ENCODE results near the gene CIT.

The CIT gene

DNA sequence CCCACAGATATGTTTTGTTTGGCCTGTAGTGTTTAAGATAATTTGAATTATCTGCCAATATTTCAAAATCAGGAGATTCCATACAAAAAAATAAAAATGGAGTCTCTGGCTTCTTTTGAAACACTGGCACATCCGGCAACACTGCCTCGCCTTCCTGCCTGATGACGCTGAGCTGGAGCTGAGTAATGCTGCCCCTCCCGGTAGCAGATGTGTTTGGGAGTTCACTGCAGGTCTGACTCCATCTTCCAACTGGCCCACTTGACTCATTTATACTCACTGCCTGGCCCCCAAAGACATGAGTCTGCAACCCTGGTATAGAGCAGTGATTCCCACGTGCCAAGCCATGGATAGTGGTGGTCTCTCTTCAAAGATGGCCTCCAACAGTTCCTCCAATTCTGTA lies 7.4 kb downstream of the CIT start:
- H3K4me1 ChIP-seq: peaks cover 0 to 37% (median 0%) of the 10 kb centered on the region in 10 experiments; a peak in 6 of 20 replicates
- H3K4me3 ChIP-seq: no peak overlapping the region
- H3K27ac ChIP-seq: peak overlapping the region in 2 of 11 experiments; percentile 31 to 39; a peak in 4 of 22 replicates
- H3K9me3 ChIP-seq (replicated peaks in 1 of 11): no peaks in the 10 kb centered on the region
- H3K9ac ChIP-seq: no peak overlapping the region
- peaks cover 0 to 100% (median 99%) of the 10 kb centered on the region in 11 experiments; a peak in 20 of 22 replicates for H3K36me3 ChIP-seq
- H4K20me1 ChIP-seq: peaks cover 0 to 4% (median 0%) of the 10 kb centered on the region in 11 experiments; a peak in 3 of 22 replicates
- no peak for TF ChIP-seq Cebpa-rat (IDR thresholded peaks at IDR 0.05)
- peak overlapping the region in 2 of 11 experiments; percentile 3 to 19; a peak in 1 of 22 replicates for H3K4me2 ChIP-seq
- H3K27me3 ChIP-seq: no peaks in the 10 kb centered on the region

GRCh38 chr12:119868992-119869391 lies 8.1 kb downstream of the CIT start:
- TF ChIP-seq Cebpa-rat (IDR thresholded peaks at IDR 0.05): no peak
- Histone ChIP-seq H3K4me2 (peak overlapping the region in 2 of 11 experiments; percentile 3 to 12; a peak in 1 of 22 replicates), H3K27ac (peak overlapping the region in 2 of 11 experiments; percentile 31 to 39; a peak in 4 of 22 replicates), H4K20me1 (peaks cover 0 to 4% (median 0%) of the 10 kb centered on the region in 11 experiments; a peak in 3 of 22 replicates), H3K4me3 (no peak overlapping the region), H3K9me3 (replicated peaks in 1 of 11) (no peaks in the 10 kb centered on the region), H3K4me1 (peaks cover 0 to 39% (median 0%) of the 10 kb centered on the region in 10 experiments; a peak in 6 of 20 replicates), H3K9ac (no peak overlapping the region), H3K36me3 (peaks cover 0 to 100% (median 99%) of the 10 kb centered on the region in 11 experiments; a peak in 20 of 22 replicates), H3K27me3 (no peaks in the 10 kb centered on the region)

GRCh38 chr12:119864591-119864990 lies 12.5 kb downstream of the CIT start:
- Histone ChIP-seq H3K4me3 (no peak overlapping the region), H3K36me3 (peaks cover 0 to 99% (median 94%) of the 10 kb centered on the region in 11 experiments; a peak in 20 of 22 replicates), H3K9ac (no peak overlapping the region), H3K9me3 (replicated peaks in 1 of 11) (no peaks in the 10 kb centered on the region), H3K27ac (no peak overlapping the region), H3K4me2 (peak overlapping the region in 1 of 11 experiments; percentile 5; a peak in 1 of 22 replicates), H3K4me1 (peaks cover 0 to 39% (median 2%) of the 10 kb centered on the region in 10 experiments; a peak in 7 of 20 replicates), H3K27me3 (no peaks in the 10 kb centered on the region), H4K20me1 (peaks cover 0 to 5% (median 0%) of the 10 kb centered on the region in 11 experiments; a peak in 3 of 22 replicates)
- TF ChIP-seq Cebpa-rat (IDR thresholded peaks at IDR 0.05): no peak

DNA sequence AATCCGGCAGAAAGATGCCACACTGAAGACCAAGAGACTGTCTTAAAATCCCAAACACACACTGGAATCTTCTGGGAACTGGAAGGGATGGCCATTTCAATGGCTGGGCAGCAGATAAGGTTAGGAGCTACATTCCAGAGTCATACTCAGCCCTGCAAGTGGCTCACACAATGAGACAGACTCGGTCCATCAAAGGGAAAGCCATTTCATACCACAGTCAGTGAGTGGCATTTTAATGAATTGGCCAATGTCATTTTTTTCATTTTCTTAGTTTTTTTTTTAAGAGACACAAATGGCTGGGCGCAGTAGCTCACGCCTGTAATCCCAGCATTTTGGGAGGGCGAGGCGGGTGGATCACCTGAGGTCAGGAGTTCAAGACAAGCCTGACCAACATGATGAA lies 17.9 kb downstream of the CIT start:
- TF ChIP-seq Cebpa-rat (IDR thresholded peaks at IDR 0.05): no peak
- H4K20me1 ChIP-seq: peaks cover 0 to 16% (median 0%) of the 10 kb centered on the region in 11 experiments; a peak in 7 of 22 replicates
- no peak overlapping the region for H3K27ac ChIP-seq
- H3K9ac ChIP-seq: no peak overlapping the region
- H3K36me3 ChIP-seq: peaks cover 6 to 98% (median 91%) of the 10 kb centered on the region in 11 experiments; a peak in 21 of 22 replicates
- peaks cover 0 to 16% (median 5%) of the 10 kb centered on the region in 10 experiments; a peak in 11 of 20 replicates for H3K4me1 ChIP-seq
- no peaks in the 10 kb centered on the region for H3K9me3 ChIP-seq (replicated peaks in 1 of 11)
- H3K4me2 ChIP-seq: no peak overlapping the region
- no peaks in the 10 kb centered on the region for H3K27me3 ChIP-seq
- H3K4me3 ChIP-seq: no peak overlapping the region

DNA sequence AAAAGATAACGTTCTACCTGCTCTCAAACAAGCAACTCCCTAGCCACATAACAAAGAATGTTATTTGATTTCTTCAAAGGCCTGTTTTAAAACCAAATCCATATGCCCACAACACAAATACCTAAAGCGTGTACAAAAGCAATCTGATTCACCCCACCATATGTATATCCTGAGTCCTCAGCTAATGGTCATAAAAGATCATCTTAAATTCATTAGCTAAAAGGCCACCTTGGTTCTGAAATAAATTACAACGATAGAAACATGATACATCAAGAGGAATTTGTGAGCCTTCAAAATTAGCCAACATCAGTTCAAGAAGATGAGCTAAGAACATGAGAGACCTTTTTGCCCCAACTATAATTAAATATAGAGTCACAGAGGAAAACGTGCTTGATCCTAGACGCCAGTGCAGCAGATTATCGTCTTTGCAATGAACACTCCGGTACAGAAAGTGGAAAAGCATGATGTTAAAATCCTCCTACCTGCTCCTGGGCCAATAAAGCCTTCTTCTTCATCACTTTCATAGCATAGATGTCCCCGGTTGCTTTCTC lies 20.0 kb downstream of the CIT start:
- peaks cover 0 to 17% (median 0%) of the 10 kb centered on the region in 11 experiments; a peak in 7 of 22 replicates for H4K20me1 ChIP-seq
- H3K27ac ChIP-seq: no peak overlapping the region
- peaks cover 6 to 100% (median 93%) of the 10 kb centered on the region in 11 experiments; a peak in 21 of 22 replicates for H3K36me3 ChIP-seq
- H3K9ac ChIP-seq: no peak overlapping the region
- no peak overlapping the region; a peak in 1 of 22 replicates for H3K4me2 ChIP-seq
- no peak for TF ChIP-seq Cebpa-rat (IDR thresholded peaks at IDR 0.05)
- no peaks in the 10 kb centered on the region for H3K27me3 ChIP-seq
- H3K9me3 ChIP-seq (replicated peaks in 1 of 11): no peaks in the 10 kb centered on the region
- peaks cover 0 to 7% (median 1%) of the 10 kb centered on the region in 10 experiments; a peak in 7 of 20 replicates for H3K4me1 ChIP-seq
- H3K4me3 ChIP-seq: no peak overlapping the region

DNA sequence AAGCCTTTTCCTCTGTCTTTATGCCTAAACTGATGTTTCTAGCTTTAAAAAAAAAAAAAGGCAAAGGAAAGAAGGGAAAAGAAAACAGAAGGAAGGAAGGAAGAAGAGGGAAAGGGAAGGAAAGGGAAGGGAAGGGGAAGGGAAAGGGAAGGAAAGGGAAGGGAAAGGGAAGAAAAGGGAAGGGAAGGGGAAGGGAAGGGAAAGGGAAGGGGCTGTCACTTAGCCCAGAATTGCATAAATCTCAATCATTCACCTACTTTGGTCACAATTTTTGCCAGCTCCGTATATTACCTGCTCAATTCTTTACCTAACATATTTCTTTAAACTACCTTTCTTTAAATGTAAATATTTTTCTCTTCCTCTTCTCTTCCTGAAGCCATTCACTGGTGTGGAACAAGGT lies 26.8 kb downstream of the CIT start:
- H3K27me3 ChIP-seq: no peaks in the 10 kb centered on the region
- H3K27ac ChIP-seq: no peak overlapping the region
- no peak overlapping the region for H3K9ac ChIP-seq
- no peaks in the 10 kb centered on the region for H3K9me3 ChIP-seq (replicated peaks in 1 of 11)
- no peak for TF ChIP-seq Cebpa-rat (IDR thresholded peaks at IDR 0.05)
- no peak overlapping the region for H3K4me3 ChIP-seq
- peaks cover 0 to 12% (median 0%) of the 10 kb centered on the region in 11 experiments; a peak in 7 of 22 replicates for H4K20me1 ChIP-seq
- H3K4me2 ChIP-seq: no peak overlapping the region
- peaks cover 11 to 100% (median 98%) of the 10 kb centered on the region in 11 experiments for H3K36me3 ChIP-seq
- no peaks in the 10 kb centered on the region for H3K4me1 ChIP-seq

- H3K4me3 ChIP-seq: no peak overlapping the region
- H3K9me3 ChIP-seq (replicated peaks in 1 of 11): peaks cover 0 to 14% (median 3%) of the 10 kb centered on the region in 11 experiments; a peak in 7 of 22 replicates
- H3K9ac ChIP-seq: no peak overlapping the region
- no peaks in the 10 kb centered on the region for H3K27me3 ChIP-seq
- H3K4me1 ChIP-seq: peaks cover 0 to 32% (median 0%) of the 10 kb centered on the region in 10 experiments; a peak in 5 of 20 replicates
- no peak for TF ChIP-seq Cebpa-rat (IDR thresholded peaks at IDR 0.05)
- H3K27ac ChIP-seq: no peak overlapping the region
- peaks cover 0 to 13% (median 0%) of the 10 kb centered on the region in 11 experiments; a peak in 2 of 22 replicates for H4K20me1 ChIP-seq
- no peak overlapping the region for H3K4me2 ChIP-seq
- peaks cover 11 to 100% (median 99%) of the 10 kb centered on the region in 11 experiments; a peak in 21 of 22 replicates for H3K36me3 ChIP-seq
These were observed 34.0 kb downstream of the CIT start for GRCh38 chr12:119843100-119843499.

GRCh38 chr12:119842380-119842779 lies 34.7 kb downstream of the CIT start:
- H3K36me3 ChIP-seq: peaks cover 8 to 100% (median 94%) of the 10 kb centered on the region in 11 experiments; a peak in 20 of 22 replicates
- H3K4me3 ChIP-seq: no peak overlapping the region
- H3K4me1 ChIP-seq: peaks cover 0 to 39% (median 0%) of the 10 kb centered on the region in 10 experiments; a peak in 6 of 20 replicates
- no peaks in the 10 kb centered on the region for H3K27me3 ChIP-seq
- H3K4me2 ChIP-seq: peak overlapping the region in 1 of 11 experiments; percentile 36; a peak in 1 of 22 replicates
- no peak for TF ChIP-seq Cebpa-rat (IDR thresholded peaks at IDR 0.05)
- peak overlapping the region in 2 of 11 experiments; percentile 48 to 70; a peak in 2 of 22 replicates for H3K27ac ChIP-seq
- H4K20me1 ChIP-seq: peaks cover 0 to 13% (median 0%) of the 10 kb centered on the region in 11 experiments; a peak in 3 of 22 replicates
- no peak overlapping the region for H3K9ac ChIP-seq
- H3K9me3 ChIP-seq (replicated peaks in 1 of 11): peaks cover 0 to 14% (median 3%) of the 10 kb centered on the region in 11 experiments; a peak in 7 of 22 replicates

Measured in BLaER1 treated with 17β-estradiol and CSF1 and Interleukin-3, amounts not matched to agents 10 nM and 100 nM (cell line).